Lower leg skin (tissue), 4 donors: ENCODE measurements around the gene LKAAEAR1. TPM values are rescaled to one million over a fixed set of nuclear protein-coding genes. Genes with fewer than 3 reads are reported as not detected.
"Not testable (repeated sequence)": the region's sequence is repeated elsewhere in the genome, so short reads cannot be mapped to it uniquely, and the experiment has no call there.

Source experiments
- DNase-seq, 2 donors: peaks; one replicate each; pipeline ENCODE4 v3.0.0-alpha.2; 2019; ENCODE audit warnings: low spot score in 2 of 2
- H3K4me3 ChIP-seq: fragments of 200-600 bp; sonication (generic); 2 replicates; pipeline ENCODE4 v1.5.1; 2017; ENCODE audit warnings: mild to moderate bottlenecking, low read depth; ENCODE audit not compliant: poor library complexity, severe bottlenecking
- CTCF ChIP-seq, 3 donors: fragments of 450-650 bp; IDR thresholded peaks; one replicate each; pipeline ENCODE4 v1.5.1; 2016; ENCODE audit warnings: antibody characterized with exemption in 3 of 3, mild to moderate bottlenecking in 3 of 3, moderate library complexity in 2 of 3
- POLR2A ChIP-seq, 2 donors: fragments of 450-650 bp; IDR thresholded peaks; one replicate each; pipeline ENCODE4 v1.6.1; 2016 to 2017; ENCODE audit warnings: antibody characterized with exemption in 2 of 2, mild to moderate bottlenecking in 1 of 2, moderate library complexity in 1 of 2
- WGBS, 2 donors: methylation state at CpG; one replicate each; pipeline ENCODE4 v1.1.5; 2018; 5-methylcytosine and 5-hydroxymethylcytosine counted together
- intact Hi-C: fragments of 100-400 bp; cut with DNase I; formaldehyde crosslinking; loops from one replicate; pipeline ENCODE4 v1.15.0; 2023; ENCODE audit warnings: low total_unique reads
- total RNA-seq, 4 donors: library from RNA; depleted of rRNA; stranded (reverse); fragments of >200 nt; gene quantifications; one replicate each; pipeline ENCODE4 v1.1.0, GENCODE V29; 2016

Gene LKAAEAR1, protein sequence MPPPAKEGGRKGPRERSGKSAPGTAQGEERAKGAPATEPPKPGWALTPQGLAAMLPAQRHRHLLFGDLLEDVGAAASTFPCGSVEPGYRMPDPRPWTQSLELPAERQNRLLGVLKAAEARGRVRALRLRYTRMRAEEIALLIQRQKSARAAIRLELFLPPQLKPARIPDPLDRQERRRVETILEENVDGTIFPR
- under 1 TPM in 1 of 4 donors, not detected in 3; 0.91 TPM for total RNA-seq

DNA sequence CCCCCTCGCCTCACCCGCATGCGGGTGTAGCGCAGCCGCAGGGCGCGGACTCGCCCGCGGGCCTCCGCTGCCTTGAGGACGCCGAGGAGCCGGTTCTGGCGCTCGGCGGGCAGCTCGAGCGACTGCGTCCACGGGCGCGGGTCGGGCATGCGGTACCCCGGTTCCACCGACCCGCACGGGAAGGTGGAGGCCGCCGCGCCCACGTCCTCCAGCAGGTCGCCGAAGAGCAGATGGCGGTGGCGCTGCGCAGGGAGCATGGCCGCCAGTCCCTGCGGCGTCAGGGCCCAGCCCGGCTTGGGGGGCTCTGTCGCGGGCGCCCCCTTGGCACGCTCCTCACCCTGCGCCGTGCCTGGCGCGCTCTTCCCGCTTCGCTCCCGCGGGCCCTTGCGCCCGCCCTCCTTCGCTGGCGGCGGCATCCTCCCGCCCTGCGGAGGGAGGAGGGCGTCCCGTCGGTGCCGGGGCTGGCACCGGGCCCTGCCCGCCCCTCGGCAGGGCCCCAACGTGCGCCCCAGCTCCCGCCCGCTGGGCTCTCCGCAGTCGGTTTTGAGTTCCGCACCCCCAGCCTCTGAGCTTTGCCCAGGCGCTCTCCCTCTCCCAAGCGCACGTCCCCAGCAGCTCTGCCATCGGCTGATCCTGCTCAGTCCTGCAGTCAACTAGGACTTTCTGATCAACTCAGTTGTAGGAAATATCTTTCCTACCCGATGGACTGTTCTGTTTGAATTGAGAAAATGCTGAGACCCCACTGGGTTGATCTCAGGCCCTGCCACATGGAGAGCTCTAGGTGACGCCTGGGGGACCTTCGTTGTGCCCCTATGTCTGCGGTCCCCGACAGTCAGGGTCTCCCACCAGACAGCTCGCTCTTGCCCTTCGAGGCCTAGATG is at the start of gene LKAAEAR1:
TSS of gene LKAAEAR1 (minus strand) at position 595 of the 881 bp plus-strand sequence. CDS start at position 416, 179 bp downstream.
- no peak for TF ChIP-seq CTCF (IDR thresholded peaks at IDR 0.05)
- no peak for TF ChIP-seq POLR2A (IDR thresholded peaks at IDR 0.05)
- no peak within 1 kb of the TSS for H3K4me3 ChIP-seq
- no peak for DNase-seq
- intact Hi-C loops, result no loop called here
- WGBS, 2 donors, result 4 to 10% methylated on average over 23 to 46 of the region's 86 CpGs

GRCh38 chr20:64131406-64131805 is 47.2 kb upstream of the LKAAEAR1 start:
- no peak overlapping the region for H3K4me3 ChIP-seq
- intact Hi-C loops, result no loop called here
- DNase-seq, result peak in 1 of 2 donors; percentile 65
- WGBS, 2 donors, result 52 to 81% methylated on average over 4 of the region's 4 CpGs
- no peak for TF ChIP-seq CTCF (IDR thresholded peaks at IDR 0.05)
- TF ChIP-seq POLR2A (IDR thresholded peaks at IDR 0.05), result no peak

- DNase-seq, result peak in 1 of 2 donors; percentile 73
- TF ChIP-seq POLR2A (IDR thresholded peaks at IDR 0.05), result no peak
- no peak for TF ChIP-seq CTCF (IDR thresholded peaks at IDR 0.05)
- no peak overlapping the region for H3K4me3 ChIP-seq
- intact Hi-C loops, result no loop called here
- 75 to 80% methylated on average over 10 of the region's 10 CpGs for WGBS, 2 donors
Measured at GRCh38 chr20:64130876-64131275, 46.7 kb upstream of the LKAAEAR1 start.

GRCh38 chr20:64130271-64130670 is 46.1 kb upstream of the LKAAEAR1 start:
- WGBS, 2 donors, result 60 to 67% methylated on average over 5 of the region's 5 CpGs
- TF ChIP-seq CTCF (IDR thresholded peaks at IDR 0.05) (no peak), POLR2A (IDR thresholded peaks at IDR 0.05) (no peak)
- no peak overlapping the region for H3K4me3 ChIP-seq
- peak in 1 of 2 donors; percentile 39 for DNase-seq
- intact Hi-C loops, result no loop called here

- peak in 1 of 2 donors; percentile 83 for DNase-seq
- no peak overlapping the region for H3K4me3 ChIP-seq
- TF ChIP-seq POLR2A (IDR thresholded peaks at IDR 0.05) (no peak), CTCF (IDR thresholded peaks at IDR 0.05) (no peak)
- intact Hi-C loops, result no loop called here
- WGBS, 2 donors, result 80 to 82% methylated on average over 11 of the region's 11 CpGs
Measured at GRCh38 chr20:64129146-64129782, 45.1 kb upstream of the LKAAEAR1 start.

GRCh38 chr20:64123517-64123916 is 39.3 kb upstream of the LKAAEAR1 start:
- WGBS, 2 donors, result 86 to 87% methylated on average over 11 of the region's 11 CpGs
- H3K4me3 ChIP-seq, intact Hi-C loops: not testable (repeated sequence)
- DNase-seq, result peak in 1 of 2 donors; percentile 46

GRCh38 chr20:64122927-64123326 is 38.7 kb upstream of the LKAAEAR1 start:
- intact Hi-C loops, H3K4me3 ChIP-seq: not testable (repeated sequence)
- 84 to 85% methylated on average over 11 of the region's 11 CpGs for WGBS, 2 donors
- DNase-seq, result peak in 1 of 2 donors; percentile 40
